Endothelial cell (in vitro differentiated cells): ENCODE measurements around the gene ATP5IF1. TPM values are rescaled to one million over a fixed set of nuclear protein-coding genes. Genes with fewer than 3 reads are reported as not detected.

ENCODE experiments used
- DNase-seq: peaks from one replicate; pipeline ENCODE4 v3.0.0; 2021; ENCODE audit warnings: low spot score
- H3K27ac Mint-ChIP-seq: one replicate; pipeline ENCODE4 v1.8.0; 2021; ENCODE audit warnings: mixed read lengths, inconsistent platforms; ENCODE audit not compliant: unreplicated experiment
- H3K27me3 Mint-ChIP-seq: one replicate; pipeline ENCODE4 v1.8.0; 2021; ENCODE audit warnings: mild to moderate bottlenecking, moderate library complexity, mixed read lengths, inconsistent platforms; ENCODE audit not compliant: unreplicated experiment
- H3K36me3 Mint-ChIP-seq: one replicate; pipeline ENCODE4 v1.8.0; 2021; ENCODE audit warnings: mild to moderate bottlenecking, low read depth, mixed read lengths, inconsistent platforms; ENCODE audit not compliant: unreplicated experiment
- H3K4me1 Mint-ChIP-seq: one replicate; pipeline ENCODE4 v1.8.0; 2021; ENCODE audit warnings: mild to moderate bottlenecking, mixed read lengths, inconsistent platforms; ENCODE audit not compliant: unreplicated experiment
- H3K4me3 Mint-ChIP-seq: one replicate; pipeline ENCODE4 v1.8.0; 2021; ENCODE audit warnings: mild to moderate bottlenecking, mixed read lengths, inconsistent platforms; ENCODE audit not compliant: unreplicated experiment
- H3K9me3 Mint-ChIP-seq: one replicate; pipeline ENCODE4 v1.8.0; 2021; ENCODE audit warnings: mixed read lengths, inconsistent platforms; ENCODE audit not compliant: unreplicated experiment
- total RNA-seq: library from RNA; stranded (reverse); fragmentation: NEBNext Ultra II Directional; extraction: Animal tissue kit (Norgen Biotek cat#: 25700); gene quantifications from one replicate; pipeline ENCODE4 v1.2.1, GENCODE V29; 2021; ENCODE audit not compliant: unreplicated experiment
- TF ChIP-seq, protein P1 (sequence below): fragments of 200-600 bp; sonication (generic); IDR thresholded peaks from one replicate; pipeline ENCODE4 v1.5.0; 2021; ENCODE audit warnings: antibody characterized with exemption; ENCODE audit not compliant: unreplicated experiment

Gene ATP5IF1
- total RNA-seq, 1 donor from 2014 or later, result 120 TPM

DNA sequence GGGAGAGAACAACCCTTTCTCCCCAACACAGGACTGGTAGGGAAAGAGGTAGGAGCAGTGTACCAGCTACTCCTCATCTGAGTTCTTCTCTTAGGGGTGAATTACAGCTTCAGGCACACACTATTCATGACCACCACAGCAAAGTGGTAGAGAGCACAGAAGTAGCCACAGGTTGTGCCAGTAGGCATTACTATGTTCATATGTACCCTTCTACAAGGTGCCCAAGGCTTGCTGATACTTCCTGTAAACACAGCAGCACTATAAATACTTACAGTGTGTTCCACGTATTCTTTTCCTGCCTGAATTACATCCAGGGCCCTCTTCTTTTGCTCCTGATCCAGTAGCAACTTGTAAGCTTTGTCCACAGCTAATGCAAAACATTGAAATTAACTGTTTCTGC lies 26.2 kb upstream of the ATP5IF1 start:
- no peak overlapping the region for H3K27ac Mint-ChIP-seq

DNA sequence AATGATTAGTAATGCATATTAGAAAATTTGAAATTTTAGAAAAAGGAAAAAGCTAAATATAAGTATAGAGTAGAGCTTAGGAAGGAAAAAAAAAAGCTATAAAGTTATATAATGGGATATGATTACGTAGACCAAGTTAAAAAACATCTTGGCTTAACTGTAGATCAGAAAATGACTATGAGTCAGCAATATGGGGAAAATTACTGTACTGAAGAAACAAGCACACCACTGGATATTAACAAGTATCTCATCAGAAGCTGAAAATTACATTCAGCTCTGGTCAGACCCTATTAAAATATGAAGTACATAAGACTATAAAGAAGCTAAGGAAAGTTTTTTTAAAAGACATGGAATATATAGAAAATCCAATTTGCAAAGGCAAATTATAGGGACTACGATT lies 22.6 kb upstream of the ATP5IF1 start:
- Mint-ChIP-seq H3K36me3 (peaks cover 4% of the 10 kb centered on the region), H3K4me3 (no peak overlapping the region)

More for the DNA sequence above, 26.2 kb upstream of the ATP5IF1 start:
- TF ChIP-seq, protein P1, sequence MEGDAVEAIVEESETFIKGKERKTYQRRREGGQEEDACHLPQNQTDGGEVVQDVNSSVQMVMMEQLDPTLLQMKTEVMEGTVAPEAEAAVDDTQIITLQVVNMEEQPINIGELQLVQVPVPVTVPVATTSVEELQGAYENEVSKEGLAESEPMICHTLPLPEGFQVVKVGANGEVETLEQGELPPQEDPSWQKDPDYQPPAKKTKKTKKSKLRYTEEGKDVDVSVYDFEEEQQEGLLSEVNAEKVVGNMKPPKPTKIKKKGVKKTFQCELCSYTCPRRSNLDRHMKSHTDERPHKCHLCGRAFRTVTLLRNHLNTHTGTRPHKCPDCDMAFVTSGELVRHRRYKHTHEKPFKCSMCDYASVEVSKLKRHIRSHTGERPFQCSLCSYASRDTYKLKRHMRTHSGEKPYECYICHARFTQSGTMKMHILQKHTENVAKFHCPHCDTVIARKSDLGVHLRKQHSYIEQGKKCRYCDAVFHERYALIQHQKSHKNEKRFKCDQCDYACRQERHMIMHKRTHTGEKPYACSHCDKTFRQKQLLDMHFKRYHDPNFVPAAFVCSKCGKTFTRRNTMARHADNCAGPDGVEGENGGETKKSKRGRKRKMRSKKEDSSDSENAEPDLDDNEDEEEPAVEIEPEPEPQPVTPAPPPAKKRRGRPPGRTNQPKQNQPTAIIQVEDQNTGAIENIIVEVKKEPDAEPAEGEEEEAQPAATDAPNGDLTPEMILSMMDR, result no peak
- H3K4me3 Mint-ChIP-seq, result no peak overlapping the region
- no peaks in the 10 kb centered on the region for H3K4me1 Mint-ChIP-seq
- H3K36me3 Mint-ChIP-seq, result peaks cover 11% of the 10 kb centered on the region
- H3K9me3 Mint-ChIP-seq, result no peaks in the 10 kb centered on the region
- no peaks in the 10 kb centered on the region for H3K27me3 Mint-ChIP-seq
- no peak for DNase-seq

DNA sequence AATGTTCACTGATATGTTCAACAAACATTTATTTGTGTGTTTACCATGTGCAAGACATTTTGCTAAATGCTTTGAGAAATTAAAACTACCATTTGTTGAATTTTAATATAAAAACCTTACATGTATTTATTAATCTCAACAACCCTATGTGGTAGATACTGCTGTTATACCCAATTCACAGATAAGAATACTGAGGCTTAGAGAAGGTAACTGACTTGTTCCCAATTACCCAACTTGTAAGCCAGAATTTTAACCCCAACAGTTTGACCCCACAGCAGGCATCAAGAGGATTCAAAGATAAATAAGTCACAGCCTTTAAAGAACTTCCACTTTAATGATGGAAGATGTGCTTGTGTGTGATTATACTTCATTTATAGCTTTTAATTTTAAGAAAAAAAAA lies 6.8 kb upstream of the ATP5IF1 start:
- Mint-ChIP-seq H3K27ac (no peak overlapping the region), H3K4me3 (no peak overlapping the region), H3K36me3 (peaks cover 15% of the 10 kb centered on the region), H3K4me1 (peaks cover 10% of the 10 kb centered on the region), H3K27me3 (no peaks in the 10 kb centered on the region), H3K9me3 (no peaks in the 10 kb centered on the region)
- DNase-seq, result no peak
- TF ChIP-seq, protein P1, result no peak

More for the DNA sequence above, 22.6 kb upstream of the ATP5IF1 start:
- H3K27ac Mint-ChIP-seq, result no peak overlapping the region
- H3K9me3 Mint-ChIP-seq, result no peaks in the 10 kb centered on the region
- TF ChIP-seq, protein P1, result no peak
- DNase-seq, result no peak
- H3K4me1 Mint-ChIP-seq, result no peaks in the 10 kb centered on the region
- no peaks in the 10 kb centered on the region for H3K27me3 Mint-ChIP-seq

DNA sequence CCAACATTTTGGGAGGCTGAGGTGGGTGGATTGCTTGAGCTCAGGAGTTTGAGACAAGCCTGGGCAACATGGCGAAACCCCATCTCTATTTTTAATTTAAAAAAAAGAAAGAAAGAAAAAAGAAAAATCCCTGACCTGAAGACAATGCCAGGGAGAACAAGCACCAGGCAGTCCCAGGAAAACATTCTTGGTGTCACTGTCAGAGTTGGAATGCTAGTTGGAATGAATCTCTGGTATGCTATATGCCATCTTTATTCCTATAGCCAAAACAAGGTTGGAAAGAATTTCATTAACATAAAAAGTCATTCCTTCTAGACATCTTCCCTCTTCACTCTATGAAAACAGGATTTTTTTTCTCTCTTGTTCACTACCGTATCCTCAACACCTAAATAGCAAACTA lies 5.9 kb upstream of the ATP5IF1 start:
- Mint-ChIP-seq H3K4me1 (peaks cover 10% of the 10 kb centered on the region), H3K27ac (no peak overlapping the region), H3K36me3 (peaks cover 15% of the 10 kb centered on the region), H3K27me3 (no peaks in the 10 kb centered on the region), H3K4me3 (no peak overlapping the region), H3K9me3 (no peaks in the 10 kb centered on the region)
- TF ChIP-seq, protein P1, result no peak
- no peak for DNase-seq

DNA sequence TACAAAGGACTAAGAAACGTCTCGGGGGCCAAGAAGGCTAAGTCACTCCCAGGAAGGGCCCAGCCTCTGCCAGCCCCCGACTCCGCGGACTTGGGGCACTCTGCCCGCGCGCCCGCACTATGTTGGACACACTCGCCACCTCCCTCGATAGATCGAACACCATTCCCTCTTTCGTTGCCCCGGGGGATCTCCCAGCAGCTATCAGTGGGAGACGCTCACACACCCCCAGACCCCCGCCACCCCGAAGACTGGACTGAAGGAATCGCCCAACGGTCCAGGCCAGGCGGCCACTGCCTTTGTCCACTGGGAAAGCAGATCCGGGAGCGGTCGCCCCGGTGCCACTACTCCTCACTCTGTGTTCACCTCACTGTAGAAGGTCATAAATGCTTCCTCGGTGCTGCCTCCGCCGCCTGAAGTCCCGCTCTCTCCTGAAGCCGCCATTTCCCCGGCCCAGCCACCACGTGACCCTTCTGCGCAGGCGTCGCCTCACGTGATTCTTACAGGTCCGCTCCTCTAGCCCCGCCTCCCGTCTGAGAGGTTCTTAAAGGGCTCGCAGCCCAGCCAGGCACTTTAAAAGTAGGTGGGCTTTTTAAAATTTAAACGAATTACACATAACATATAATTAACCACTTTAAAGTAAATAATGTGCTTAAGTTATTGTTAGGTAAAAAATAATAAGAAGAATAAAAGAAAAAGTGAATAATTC lies 3.2 kb upstream of the ATP5IF1 start, which contains the start of gene DNAJC8:
Gene DNAJC8 (minus strand): TSS at position 472 of the 706 bp plus-strand sequence. CDS start 31 bp downstream, at position 441.
- Mint-ChIP-seq H3K4me1 (peaks cover 10% of the 10 kb centered on the region), H3K36me3 (peaks cover 6% of the 10 kb centered on the region), H3K27ac (peak within 1 kb of the TSS; percentile 100), H3K9me3 (no peaks in the 10 kb centered on the region), H3K4me3 (peak within 1 kb of the TSS; percentile 100), H3K27me3 (no peaks in the 10 kb centered on the region)
- DNase-seq, result peak; percentile 88
- TF ChIP-seq, protein P1, result no peak
